ENCODE results near the gene ATP5F1B.

DNA sequence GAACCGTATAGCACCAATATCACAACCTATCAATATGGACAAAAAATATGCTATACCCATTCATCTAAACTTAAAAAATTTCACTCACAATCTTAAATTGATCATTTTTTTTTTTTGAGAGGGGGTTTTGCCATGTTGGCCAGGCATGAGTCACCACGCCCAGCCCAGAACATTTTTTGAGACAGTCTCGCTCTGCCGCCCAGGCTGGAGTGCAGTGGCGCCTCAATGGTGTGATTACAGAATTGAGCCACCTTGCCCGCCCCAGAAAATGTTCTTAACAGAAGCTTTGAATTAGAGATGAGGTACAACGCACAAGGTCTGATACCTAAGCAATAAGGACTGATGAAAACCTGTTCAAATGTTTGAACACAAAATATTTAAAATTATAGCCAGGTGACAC is 15.8 kb upstream of the ATP5F1B start:
- TF ChIP-seq, protein P1, sequence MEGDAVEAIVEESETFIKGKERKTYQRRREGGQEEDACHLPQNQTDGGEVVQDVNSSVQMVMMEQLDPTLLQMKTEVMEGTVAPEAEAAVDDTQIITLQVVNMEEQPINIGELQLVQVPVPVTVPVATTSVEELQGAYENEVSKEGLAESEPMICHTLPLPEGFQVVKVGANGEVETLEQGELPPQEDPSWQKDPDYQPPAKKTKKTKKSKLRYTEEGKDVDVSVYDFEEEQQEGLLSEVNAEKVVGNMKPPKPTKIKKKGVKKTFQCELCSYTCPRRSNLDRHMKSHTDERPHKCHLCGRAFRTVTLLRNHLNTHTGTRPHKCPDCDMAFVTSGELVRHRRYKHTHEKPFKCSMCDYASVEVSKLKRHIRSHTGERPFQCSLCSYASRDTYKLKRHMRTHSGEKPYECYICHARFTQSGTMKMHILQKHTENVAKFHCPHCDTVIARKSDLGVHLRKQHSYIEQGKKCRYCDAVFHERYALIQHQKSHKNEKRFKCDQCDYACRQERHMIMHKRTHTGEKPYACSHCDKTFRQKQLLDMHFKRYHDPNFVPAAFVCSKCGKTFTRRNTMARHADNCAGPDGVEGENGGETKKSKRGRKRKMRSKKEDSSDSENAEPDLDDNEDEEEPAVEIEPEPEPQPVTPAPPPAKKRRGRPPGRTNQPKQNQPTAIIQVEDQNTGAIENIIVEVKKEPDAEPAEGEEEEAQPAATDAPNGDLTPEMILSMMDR (IDR thresholded peaks at IDR 0.05), result no peak
- no peak for TF ChIP-seq EP300 (IDR thresholded peaks at IDR 0.05)
